NCI-H82 (cell line): ENCODE results near the gene ARAP2.
"Not testable (repeated sequence)": the region's sequence is repeated elsewhere in the genome, so short reads cannot be mapped to it uniquely, and the experiment has no call there.

Source experiments
- DNase-seq: peaks from one replicate; lab custom pipeline; 2025; lab: John Stamatoyannopoulos, UW

The ARAP2 gene

DNA sequence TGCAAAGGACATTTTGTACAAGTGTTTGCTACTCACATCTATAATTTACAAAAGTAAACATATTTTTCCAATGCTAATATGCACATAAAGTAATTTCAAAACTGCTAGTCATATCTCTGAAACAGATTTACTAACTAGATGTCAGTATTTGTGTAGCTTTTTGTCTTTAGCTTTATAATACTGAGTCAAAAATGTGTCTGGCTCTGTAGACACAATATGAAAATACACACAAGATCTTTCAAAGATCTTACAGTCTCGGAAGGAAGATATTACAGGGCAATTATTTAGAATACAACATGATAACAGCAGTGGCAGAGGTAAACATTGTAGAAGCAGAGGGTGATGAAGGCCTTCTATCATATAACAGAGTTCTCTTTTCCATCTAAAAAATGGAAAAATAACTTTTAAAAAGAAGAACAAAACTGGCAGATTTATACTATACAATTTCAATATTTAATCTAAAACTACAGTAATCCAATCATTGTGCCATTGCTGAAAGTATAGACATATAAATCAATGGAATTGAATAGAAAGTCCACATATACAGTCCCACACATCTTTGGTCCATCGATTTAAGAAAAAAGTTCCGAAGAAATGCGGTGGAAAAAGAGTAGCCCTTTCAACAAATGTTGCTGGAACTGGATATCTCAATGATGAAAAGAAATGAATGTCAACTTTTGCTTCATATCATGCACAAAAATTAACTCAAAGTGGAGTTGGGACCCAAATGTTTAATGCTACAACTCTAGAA, 29.4 kb downstream of the ARAP2 start:
- no peak for DNase-seq

DNA sequence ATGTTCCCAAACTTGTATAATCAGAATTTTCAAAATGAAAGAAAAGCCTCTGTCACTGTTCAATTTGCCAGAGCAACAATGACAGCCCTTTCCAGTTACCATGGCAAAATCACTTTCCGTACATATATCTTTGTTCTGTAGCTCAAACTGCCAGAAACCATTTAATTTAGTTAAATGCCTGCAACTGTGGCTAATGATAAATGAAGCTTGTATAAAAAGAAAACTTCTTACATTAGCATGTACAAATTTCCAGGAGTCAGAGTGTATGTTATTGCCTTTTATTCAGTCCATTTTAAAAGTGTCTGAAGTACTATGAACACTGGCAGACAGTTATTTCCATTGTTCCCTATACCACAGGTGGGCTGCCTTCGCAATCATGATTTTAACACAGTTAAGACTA, 30.3 kb downstream of the ARAP2 start:
- DNase-seq, result no peak

DNA sequence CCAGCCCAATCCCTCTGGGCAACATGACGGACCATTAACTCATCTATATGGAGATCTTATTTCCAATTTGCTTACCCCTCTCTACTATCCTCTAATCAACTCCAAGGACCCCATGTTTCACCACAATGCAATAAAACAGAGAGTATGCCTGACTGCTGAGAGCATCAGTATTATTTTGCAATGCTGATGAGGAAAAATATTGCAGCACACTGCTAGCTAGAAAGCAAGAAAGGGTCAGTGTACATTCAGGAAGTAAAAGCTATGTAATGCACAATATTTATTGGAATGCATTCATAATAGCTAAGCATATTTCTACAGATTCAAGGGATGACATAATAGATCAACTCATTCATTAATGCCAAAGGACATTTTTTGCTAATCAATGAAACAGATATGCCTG, 33.2 kb downstream of the ARAP2 start:
- DNase-seq, result no peak

DNA sequence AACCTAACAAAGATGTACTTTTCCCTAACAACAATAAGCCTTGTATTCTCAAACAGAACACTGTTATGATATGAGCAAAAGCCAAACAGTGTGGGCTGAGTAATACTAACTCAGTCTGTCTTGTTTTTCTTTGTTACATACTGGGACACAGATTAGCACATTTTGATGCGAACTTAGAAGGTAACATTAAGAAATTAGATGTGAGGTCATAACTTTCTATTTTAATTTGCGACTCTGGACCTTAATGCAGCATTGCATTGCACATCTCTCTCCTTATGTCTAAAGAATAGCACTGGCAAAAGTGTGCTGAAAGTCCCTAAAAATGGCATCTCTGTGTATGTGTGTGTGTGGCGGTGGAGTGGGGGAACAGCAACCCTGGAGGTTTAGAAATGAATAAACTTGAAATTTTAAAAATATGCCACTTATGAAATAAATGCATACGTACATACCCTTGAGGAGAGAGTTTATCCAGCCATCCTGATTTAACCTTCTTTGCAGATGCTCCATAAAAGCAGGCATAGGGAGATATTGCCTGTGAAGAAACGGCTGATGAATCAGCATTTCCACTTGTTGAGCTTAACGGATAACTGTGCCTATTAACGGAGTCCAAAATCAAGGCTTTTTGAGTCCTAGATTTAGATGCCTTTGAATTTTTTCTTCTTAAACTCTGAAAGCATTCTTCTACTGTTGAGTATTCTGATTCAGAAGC, 34.2 kb downstream of the ARAP2 start:
- no peak for DNase-seq

DNA sequence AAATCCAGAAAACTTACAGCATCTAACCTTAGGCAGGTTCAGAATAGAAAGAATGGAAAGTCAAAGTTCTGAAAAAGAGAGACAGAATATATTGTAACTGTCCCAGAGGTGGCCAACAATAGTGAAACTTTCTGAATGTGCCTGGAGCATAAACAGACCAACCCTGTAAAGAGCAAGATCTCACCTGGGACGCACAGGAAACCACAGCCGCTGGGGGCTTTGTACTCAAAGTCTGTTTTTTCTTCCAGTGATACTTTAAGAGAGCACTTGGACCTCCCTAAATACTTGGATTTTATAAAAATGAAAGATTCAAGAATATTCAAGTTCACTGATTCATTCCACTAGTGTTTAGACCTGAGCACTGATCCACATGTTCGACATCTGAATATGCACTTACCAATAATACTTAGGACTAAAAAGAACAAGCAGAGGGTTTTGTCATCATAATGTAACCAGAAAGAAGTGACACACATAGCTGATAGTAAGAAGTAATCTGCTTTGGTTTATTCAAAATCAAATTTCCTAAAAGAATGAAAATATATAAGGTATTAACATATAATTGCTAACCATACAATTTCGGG, 35.3 kb downstream of the ARAP2 start:
- DNase-seq, result no peak

DNA sequence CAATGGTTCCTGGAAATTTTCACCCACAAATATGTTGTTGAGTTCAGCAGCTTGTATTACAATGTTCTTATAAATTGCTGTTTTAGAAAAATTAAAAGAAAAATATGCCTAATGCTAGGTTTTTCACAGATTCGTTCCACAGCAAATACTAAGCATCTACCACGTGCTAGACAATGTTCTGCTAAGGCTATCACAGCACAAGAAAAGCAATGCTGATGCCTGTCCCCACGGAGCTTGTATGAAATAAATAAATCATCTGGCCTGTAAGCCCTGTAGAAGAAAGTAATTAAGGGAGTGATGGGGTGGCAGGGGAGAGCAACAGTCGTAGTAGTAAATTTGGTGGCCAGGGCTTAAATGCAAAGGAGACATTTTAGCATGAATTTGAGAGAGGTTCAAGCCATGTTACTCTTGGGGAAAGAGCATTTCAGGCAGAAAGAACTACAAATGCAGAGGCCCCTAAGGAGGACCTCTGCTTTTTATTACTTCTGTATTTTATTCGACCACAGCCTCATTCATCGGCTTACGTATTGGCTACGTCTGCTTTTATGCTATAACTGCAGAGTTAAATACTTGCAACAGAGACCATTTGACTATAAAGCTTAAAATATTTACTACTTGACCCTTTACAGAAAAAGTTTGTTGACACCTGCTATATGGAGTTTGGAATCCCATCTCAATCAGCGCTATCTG, 36.3 kb downstream of the ARAP2 start:
- DNase-seq, result no peak

DNA sequence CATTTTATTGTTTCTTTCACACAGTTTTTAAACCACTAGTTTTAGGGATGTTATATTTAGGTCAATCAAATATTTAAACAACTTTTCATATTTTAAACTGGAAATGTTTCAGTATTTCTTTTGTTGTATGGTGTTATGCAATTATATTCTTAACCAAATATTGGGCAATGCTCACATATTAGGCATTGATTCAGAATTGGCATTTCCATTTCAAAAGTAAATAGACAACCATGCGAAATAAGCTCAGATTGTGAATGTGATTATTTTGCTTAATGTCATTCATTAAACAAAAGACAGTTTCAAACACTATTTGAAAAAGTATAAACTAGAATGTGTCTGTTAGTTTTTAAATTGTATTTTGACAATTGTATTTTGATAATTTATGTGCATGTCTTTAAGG, 36.9 kb downstream of the ARAP2 start:
- DNase-seq, result no peak

DNA sequence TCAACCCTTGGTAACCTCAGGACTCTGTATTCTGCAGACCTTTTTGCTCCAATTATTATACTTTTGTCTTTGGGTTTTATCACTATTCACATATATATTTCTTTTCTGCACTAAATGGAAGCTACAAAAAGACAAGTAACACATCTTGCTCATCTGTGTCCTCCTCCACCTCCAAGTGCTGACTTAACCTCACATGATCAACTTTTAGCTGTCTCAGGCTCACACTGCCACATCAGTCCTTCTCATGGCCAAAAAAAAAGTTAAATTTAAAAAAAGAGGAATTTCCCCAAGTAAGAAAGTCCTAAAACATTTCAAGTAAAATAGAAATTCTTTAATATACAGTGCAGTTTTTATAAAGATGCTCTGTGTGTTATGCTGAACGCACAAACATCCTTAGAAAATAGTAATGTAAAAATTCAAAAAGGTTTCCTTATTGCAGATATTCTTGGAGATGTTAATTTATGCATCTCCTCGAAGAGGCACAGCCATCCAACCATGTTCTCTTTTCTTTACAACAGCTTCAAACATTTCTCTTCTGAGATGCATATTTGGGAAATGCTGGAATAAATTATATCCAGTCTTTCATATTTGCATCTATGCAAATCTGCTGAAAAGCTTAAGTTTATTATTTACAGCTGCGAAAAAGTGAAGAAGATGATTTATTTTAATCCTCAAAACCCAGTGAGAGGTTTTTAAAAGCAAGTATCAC, 37.6 kb downstream of the ARAP2 start:
- DNase-seq, result no peak

DNA sequence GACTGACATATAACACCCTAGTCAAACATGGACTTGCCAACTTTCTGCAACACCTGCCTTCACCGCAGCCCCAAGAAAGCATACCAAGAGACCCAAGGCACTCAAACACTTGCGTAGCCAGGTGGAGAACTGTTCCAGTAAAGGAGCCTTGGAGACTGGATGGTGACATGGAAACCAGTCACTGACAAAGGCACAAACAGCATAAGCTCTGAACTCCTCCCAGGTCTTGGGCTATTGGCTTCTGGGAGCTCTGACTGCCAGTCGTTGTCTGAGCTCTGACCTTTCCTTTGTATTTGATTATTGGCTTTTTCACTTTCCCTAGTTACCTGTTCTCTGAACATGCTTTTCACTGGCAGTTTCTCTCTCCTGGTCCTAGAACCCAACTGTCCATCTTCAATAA, 38.3 kb downstream of the ARAP2 start:
- DNase-seq, result no peak

DNA sequence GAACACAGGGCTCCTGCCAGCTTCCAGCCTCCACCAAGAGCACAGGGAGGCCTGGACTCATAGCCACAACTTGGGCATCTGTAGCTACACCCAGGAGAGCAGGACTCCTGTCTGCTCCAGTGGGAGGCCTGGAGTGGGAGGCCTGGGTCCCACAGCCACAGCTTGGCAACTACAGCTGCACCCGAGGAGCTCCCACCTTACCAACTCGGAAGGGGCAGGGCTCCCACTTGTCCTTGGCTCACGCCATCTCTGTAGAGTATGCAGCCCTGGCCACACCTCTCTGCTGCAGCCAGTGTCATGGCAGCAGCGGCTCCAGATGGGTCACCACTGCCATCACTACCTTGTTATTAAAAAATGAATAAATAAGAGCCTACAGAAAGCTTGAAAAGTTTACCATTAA, 45.5 kb downstream of the ARAP2 start:
- DNase-seq, result no peak

DNA sequence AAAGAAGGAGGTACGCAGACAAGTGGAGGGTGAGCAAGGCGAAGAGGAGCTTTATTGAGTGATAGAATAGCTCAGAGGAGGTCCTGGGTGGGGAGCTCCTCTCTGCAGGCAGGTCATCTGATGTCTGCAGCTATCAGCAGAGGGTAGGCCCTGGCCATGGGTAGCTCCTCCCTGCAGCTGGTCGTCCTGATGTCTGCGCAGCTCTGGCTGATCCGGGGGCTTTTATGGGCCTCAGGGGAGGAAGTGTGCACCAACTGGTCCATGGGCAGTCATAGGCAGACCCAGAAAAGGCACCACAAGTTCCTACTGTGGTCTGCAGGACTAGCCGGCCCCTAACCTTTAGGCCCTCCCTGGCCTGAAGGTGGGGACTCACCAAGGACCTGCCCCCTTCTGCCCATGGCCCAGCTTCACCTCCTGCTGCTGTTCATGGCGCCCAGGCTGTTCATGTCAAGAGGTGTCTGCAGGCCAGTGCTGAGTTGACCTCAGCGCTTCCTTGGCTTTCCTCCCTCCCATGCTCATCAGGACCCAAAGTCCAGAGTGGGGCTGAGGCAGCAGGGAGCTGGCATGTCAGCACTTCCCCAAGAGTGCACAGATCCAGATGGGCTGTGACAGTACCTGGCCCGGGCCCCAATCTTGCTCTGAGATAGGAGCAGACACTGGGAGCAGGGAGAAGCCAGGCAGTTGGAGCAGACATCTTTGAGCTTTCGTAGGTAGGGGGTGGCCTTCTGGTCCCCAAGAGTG, 46.1 kb downstream of the ARAP2 start:
- no peak for DNase-seq

DNA sequence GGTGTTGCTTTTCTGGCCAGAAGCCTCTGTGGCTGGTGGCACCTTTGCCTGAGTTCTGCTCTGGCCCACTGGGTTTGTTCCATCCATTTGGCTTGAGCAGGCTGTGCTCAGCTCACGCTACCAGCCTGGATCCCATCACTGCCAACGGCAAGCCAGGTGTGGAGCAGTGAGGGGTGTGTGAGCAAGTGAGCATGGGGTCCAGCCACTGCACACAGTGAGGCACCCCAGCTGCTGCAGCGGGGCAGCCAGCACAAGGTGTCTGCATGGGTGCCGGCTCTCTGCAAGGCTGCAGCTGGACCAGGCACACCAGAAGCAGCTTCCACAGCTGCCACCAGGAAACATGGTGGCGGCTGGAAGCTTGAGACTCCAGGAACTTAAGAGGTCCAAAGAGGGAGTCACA, 46.8 kb downstream of the ARAP2 start:
- no peak for DNase-seq

DNA sequence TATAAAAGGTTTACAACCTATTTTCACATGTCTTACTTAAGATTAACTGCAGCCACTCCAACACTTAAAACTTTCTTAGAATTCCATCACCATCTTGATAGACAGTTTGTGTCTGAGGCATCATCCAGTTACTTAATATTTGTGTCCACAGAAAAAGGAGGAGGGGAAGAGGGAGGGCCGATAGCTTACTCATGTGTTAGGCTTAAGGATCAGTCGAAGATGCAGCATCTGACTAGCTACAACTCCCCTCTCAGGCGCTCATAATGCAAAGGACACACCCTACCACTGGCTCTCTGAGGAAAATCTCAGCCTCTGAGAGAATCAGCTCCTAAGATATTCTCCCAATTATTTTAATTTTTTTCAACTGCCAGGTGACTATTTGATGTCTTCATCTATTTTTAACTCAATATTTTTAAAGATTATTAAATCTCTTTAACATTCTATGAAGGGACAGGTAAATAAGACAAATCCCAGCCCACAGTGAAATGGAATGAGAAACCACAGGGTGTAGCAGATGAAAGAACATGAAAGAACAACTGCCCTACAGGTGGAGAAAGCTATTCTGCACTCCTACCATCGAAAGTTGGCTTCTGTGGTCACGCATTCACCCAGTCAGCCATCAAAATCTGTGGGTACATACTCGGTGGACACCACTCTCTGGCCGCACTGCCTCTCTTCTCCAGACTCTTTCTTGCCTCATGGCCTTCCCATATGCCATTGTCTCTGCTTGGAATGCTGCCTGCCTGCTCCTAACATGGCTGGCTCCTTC, 48.0 kb downstream of the ARAP2 start:
- no peak for DNase-seq

DNA sequence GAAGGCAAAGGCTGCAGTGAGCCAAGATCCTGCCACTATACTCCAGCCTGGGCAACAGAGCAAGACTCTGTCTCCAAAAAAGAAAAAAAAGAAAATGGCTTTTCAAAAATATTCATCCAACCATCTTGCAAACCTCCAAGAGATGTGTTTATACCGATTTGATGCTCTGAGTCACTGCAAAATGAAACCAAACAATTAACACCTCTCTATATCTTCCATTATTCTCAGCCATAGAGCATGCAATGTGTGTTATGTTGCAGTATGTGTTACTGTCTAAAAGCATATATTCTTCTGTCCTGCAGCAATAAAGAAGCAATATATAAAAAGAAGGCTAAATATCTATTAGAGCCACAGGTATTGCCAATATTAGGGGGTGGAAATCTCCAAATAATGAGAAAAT, 51.4 kb downstream of the ARAP2 start:
- DNase-seq, result no peak

DNA sequence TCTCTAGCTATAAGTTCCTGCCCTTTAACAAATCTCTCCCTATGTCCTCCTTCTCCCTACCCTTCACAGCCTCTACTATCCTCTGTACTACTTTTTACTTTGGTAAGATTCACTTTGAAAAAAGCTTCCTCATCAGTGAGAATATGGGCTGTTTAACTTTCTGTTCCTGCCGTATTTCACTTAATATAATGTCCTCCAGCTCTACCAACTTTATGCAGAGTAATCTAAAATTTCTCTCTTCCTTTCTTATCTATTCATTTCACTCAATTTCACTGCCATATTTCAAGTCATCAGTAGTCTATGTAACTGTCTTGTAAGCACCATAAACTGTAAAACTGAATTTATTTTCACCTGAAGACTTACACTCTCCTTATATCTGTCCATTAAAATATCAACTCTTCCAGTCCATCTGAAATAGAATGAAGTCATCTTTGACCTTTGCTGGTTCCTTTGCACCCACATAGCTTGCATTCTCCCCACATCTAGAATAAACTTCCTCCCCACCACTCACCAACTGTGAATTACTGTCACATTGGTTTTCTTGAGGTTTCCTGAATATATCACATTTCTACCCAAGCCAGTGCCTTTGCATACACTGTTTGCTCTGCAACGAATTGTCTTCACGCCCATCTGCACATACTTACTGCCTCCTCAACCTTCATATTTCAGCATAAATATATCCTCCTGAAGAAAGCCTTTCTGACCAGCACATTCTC, 54.6 kb downstream of the ARAP2 start:
- no peak for DNase-seq

DNA sequence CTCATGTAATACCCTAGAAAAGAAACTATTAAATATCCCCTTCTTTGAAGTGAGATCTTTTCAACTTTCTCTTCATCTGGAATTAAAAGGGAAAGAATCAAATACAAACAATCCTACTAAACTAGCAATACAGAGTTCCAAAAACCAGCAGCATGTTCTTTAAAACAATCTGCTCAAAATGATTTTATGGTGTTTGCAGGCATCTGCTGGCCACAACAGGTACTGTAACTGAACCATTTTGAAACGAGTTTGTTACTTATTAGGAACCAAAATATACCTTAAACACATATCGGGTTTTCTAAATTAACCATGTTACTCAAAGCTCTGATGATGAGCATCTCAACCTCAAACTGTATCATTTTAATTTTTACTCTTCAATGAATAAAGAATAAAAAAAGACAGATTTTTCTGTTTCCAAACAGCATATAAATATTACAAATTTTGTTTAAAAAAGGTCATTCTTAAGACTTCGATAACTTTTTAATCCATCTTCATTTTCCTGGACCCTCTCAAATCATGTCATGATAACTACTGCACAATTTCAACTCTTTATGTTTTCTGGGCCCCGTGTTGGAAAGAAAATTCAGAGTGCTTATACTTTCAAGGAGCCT, 56.5 kb downstream of the ARAP2 start:
- DNase-seq, result peak; percentile 16

DNA sequence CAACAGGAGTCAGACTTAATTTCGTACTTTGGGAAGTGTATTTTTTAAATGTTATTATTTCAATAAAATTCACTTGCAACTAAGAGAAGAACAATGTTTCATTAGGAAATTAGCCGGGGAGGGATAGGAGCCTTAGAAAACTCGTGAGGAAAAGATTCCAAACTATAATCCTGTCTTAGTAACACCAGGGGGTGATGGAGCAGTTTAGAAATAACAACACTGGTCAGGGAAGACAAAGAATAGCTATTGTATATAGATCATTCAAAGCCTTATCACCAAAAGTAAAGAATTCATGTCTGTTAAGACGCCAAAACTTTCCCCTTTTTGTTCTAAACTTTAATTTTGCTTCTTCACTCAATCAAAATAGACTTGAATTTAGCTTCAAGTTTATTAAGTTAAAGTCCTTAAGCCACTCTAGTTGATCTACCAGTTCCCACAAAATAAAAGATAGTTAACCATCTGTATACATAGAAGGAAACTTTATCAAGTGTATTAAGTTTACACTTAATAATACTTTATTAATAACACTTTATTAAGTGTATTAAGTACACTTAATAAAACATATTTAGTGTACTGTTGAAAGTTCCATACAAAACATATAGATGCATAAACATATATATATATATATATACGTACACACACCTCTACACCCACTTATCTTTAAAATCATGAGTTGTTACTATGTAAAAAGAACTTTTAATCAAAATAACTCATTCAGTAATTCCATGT, 60.5 kb downstream of the ARAP2 start:
- DNase-seq, result no peak

DNA sequence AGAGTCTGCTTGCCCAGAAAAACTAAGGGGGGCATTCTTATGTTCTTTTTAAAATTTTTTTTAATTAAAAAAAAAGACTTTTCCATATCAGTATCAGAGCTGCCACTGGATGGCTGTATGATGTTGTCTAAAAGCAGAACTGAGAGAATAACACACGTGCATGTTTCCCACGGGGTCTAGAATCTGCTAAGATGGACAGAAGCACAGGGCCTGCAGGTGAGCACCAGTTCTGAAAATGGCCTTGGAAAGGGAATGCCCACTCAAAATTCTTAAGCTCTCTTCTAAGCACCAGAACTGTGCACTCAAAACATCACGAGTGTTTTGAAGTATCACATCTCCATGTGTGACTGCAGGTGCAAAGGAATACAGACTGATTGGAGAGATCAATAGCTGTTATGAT, 61.1 kb downstream of the ARAP2 start:
- DNase-seq, result no peak

DNA sequence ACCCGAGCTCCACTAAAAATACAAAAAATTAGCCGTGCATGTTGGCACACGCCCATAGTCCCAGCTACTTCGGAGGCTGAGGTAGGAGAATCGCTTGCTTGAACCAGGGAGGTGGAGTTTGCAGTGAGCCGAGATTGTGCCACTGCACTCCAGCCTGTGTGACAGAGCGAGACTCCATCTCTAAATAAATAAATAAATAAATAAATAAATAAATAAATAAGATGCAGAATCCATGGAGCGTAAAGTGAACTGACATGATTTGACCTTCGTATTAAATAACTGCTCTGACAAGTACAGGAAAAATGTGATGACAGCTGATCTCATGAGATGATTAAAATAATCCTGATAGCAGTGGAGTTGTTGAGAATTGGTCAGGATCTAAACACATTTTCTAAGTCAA, 62.0 kb downstream of the ARAP2 start:
- not testable (repeated sequence) for DNase-seq
